ENCODE data around the gene GLTPD2. TPM values are rescaled to one million over a fixed set of nuclear protein-coding genes. Genes with fewer than 3 reads are reported as not detected.

The GLTPD2 gene
- polyA plus RNA-seq (ENCODE audit: low read depth in 6 of 6), result not detected

DNA sequence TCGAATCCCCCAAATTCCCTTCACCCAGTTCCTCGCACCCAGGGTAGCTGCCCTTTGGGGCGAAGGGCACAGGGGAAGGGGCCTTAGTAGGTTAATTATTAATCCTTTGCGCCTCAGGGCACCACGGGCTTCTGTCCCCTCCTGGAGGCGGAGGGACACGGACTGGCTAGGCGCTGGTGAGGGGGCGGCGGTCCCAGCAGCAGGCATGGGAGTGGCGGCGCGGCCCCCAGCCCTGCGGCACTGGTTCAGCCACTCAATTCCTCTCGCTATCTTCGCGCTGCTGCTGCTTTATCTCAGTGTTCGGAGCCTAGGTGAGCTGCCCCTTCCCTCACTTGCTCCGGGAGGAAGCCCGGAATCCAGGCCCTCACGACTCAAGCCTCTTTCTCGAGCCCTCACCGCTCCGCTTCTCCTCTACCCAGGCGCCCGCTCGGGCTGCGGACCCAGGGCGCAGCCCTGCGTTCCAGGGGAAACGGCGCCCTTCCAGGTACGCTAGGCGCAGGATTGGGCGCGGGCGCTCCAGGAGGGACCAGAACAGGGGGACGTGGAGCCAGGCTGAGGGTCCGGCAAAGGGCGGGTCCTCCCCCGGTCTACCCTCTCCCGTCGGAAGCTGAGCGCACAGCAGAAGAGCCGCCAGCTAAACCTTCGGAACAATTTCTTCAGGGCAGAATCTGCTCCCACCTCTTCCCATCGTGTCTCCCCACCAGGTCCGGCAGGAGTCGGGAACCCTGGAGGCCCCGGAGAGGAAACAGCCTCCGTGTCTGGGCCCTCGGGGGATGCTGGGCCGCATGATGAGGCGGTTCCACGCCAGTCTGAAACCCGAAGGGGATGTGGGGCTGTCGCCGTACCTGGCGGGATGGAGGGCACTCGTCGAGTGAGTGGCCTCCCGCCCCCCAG lies at the start of gene GLTPD2:
Gene GLTPD2, plus strand, starts transcription at position 158 of the 894 bp plus-strand sequence. Its CDS starts 48 bp downstream, at position 206.
- Mint-ChIP-seq H3K27ac (peak within 1 kb of the TSS in 1 of 6 donors; percentile 42), H3K4me3 (peak within 1 kb of the TSS; percentile 75 to 89 (median 80)), H3K9me3 (peaks cover 0 to 1% (median 0%) of the 10 kb centered on the region in 7 donors), H3K36me3 (no peaks in the 10 kb centered on the region), H3K4me1 (peaks cover 15 to 30% (median 23%) of the 10 kb centered on the region in 3 donors), H3K27me3 (peaks cover 38 to 51% (median 40%) of the 10 kb centered on the region in 3 donors)
- ATAC-seq (ENCODE audit: low read depth in 2 of 2) (no peak), DNase-seq (no peak)

DNA sequence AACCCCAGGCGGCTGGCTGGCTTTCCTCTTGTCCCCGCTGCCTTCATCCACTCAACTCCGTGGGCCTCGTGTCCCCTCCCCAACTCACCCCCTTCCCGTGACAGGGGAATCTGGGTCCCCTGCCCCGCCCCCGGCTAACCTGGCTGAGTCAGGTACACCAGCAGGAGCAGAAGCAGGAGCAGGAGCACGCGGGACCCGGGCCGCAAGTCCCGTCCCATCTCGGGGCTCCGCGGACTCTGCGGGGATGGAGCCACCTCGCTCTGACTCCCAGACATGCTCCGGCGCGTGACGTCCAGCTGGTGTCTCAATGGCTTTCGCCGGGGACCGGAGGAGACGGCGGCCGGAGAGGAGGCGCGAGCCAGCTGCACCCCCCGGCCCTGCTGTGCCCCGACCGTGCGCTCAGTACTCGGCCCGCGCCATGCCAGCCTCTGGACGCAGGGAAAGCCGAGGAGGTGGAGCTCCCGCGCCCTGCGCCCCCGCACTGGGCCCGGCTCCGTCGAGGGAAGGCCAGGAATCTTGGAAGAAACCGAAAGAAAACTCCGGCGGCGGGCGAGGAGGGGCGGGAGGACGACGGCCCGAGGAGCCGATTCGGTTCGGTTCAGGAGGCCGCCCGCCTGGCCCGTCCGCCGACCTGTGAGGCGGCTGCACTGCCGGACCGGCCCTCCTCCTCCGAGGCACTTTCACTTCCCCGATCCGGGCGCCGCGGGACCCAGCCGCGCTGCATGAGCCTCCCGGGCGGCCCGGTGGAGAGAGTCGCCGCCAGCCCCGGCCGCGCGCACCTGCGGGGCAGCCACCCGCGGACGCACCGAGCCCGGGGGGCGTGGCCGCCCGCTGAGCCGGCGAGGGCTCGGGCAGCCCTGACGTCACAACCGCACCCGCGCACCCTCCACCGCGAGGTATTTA lies 49.4 kb upstream of the GLTPD2 start, which contains the start of the genes CXCL16 and ZMYND15:
Gene CXCL16, minus strand, starts transcription at position 807 of the 903 bp plus-strand sequence. Its CDS starts 589 bp downstream, at position 218.
Gene ZMYND15, plus strand, starts transcription at position 712 of the 903 bp plus-strand sequence. CDS start 716 bp downstream, outside the sequence.
- H3K36me3 Mint-ChIP-seq, result no peaks in the 10 kb centered on the region
- H3K4me1 Mint-ChIP-seq, result peaks cover 32 to 39% (median 36%) of the 10 kb centered on the region in 3 donors
- DNase-seq, result peak; percentile 88
- H3K9me3 Mint-ChIP-seq, result no peaks in the 10 kb centered on the region
- ATAC-seq (ENCODE audit: low read depth in 2 of 2), result peak; percentile 78 to 79
- peak within 1 kb of the TSS; percentile 80 to 97 (median 92) for H3K4me3 Mint-ChIP-seq
- peaks cover 6 to 31% (median 25%) of the 10 kb centered on the region in 3 donors for H3K27me3 Mint-ChIP-seq
- H3K27ac Mint-ChIP-seq, result peak within 1 kb of the TSS; percentile 88 to 99 (median 96)

DNA sequence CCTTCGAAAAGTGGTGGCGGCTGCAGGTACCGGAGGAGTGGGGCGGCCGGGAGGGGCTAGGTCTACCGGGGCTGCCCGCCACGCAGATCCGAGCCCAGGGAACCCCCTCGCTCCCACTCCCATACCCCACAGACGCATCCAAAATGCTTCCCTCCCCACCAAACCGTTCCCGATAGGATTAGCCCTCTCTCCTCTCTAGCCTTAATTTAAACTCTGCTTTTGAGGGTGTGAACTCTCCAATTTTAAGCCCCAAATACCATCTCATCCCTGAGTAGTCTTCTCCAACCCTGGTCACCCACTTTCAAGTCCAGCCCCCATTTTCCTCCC lies 48.8 kb upstream of the GLTPD2 start:
- DNase-seq, result no peak
- Mint-ChIP-seq H3K27me3 (peaks cover 6 to 37% (median 31%) of the 10 kb centered on the region in 3 donors), H3K27ac (peak overlapping the region; percentile 57 to 99 (median 92)), H3K4me3 (peak overlapping the region; percentile 62 to 92 (median 86)), H3K36me3 (no peaks in the 10 kb centered on the region), H3K9me3 (no peaks in the 10 kb centered on the region), H3K4me1 (peaks cover 28 to 33% (median 33%) of the 10 kb centered on the region in 3 donors)
- no peak for ATAC-seq (ENCODE audit: low read depth in 2 of 2)

GRCh38 chr17:4740584-4740983 lies 48.2 kb upstream of the GLTPD2 start:
- Mint-ChIP-seq H3K4me1 (peaks cover 27 to 33% (median 33%) of the 10 kb centered on the region in 3 donors), H3K9me3 (no peaks in the 10 kb centered on the region), H3K27ac (peak overlapping the region in 5 of 6 donors; percentile 57 to 99 (median 90)), H3K36me3 (no peaks in the 10 kb centered on the region), H3K27me3 (peaks cover 6 to 43% (median 37%) of the 10 kb centered on the region in 3 donors), H3K4me3 (peak overlapping the region in 7 of 8 donors; percentile 77 to 92 (median 85))
- DNase-seq, result no peak
- ATAC-seq (ENCODE audit: low read depth in 2 of 2), result no peak

DNA sequence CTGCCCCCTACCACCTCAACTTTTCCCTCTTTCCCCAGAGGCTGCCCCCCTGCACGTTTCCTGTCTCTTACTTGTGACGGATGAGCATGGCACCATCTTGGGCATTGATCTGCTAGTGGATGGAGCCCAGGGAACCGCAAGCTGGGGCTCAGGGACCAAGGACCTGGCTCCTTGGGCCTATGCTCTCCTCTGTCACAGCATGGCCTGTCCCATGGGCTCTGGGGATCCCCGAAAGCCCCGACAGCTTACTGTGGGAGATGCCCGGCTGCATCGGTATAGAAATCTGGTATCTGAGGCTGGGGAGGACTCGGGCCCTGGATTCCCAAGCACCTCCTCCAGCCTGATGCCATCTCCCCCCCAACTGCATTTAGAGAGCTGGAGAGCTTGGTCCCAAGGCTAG lies 47.2 kb upstream of the GLTPD2 start:
- Mint-ChIP-seq H3K9me3 (no peaks in the 10 kb centered on the region), H3K4me3 (peak overlapping the region in 6 of 8 donors; percentile 9 to 81 (median 66)), H3K27ac (peak overlapping the region in 4 of 6 donors; percentile 26 to 88 (median 53)), H3K27me3 (peaks cover 14 to 53% (median 42%) of the 10 kb centered on the region in 3 donors), H3K4me1 (peaks cover 24 to 33% (median 28%) of the 10 kb centered on the region in 3 donors), H3K36me3 (no peaks in the 10 kb centered on the region)
- ATAC-seq (ENCODE audit: low read depth in 2 of 2) (no peak), DNase-seq (no peak)

- DNase-seq (no peak), ATAC-seq (ENCODE audit: low read depth in 2 of 2) (no peak)
- H3K9me3 Mint-ChIP-seq, result no peaks in the 10 kb centered on the region
- H3K4me3 Mint-ChIP-seq, result peak overlapping the region in 1 of 8 donors; percentile 70
- peaks cover 24 to 33% (median 28%) of the 10 kb centered on the region in 3 donors for H3K4me1 Mint-ChIP-seq
- H3K27ac Mint-ChIP-seq, result peak overlapping the region in 2 of 6 donors; percentile 30 to 56
- no peaks in the 10 kb centered on the region for H3K36me3 Mint-ChIP-seq
- H3K27me3 Mint-ChIP-seq, result peaks cover 16 to 56% (median 46%) of the 10 kb centered on the region in 3 donors
Measured at GRCh38 chr17:4742133-4742532, 46.6 kb upstream of the GLTPD2 start.

DNA sequence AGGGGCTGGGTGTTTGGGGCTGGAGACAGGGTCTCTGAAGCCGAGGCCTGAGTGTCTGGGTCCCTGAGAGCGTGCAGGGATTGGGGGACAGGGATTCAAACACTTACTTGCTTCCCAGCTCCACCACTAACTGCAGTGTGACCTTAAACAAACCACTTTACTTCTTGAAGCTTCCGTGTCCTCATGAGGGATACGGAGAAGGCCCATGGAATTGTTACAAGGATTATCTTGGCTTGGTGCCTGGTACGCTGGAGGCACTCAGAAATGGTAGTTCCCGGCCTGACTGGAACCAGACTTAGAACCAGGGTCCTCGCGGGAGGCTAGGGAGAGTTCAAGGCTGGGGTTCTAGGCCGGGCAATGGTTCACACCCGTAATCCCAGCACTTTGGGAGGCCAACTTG lies 46.1 kb upstream of the GLTPD2 start:
- DNase-seq (no peak), ATAC-seq (ENCODE audit: low read depth in 2 of 2) (no peak)
- Mint-ChIP-seq H3K4me1 (peaks cover 25 to 35% (median 29%) of the 10 kb centered on the region in 3 donors), H3K27me3 (peaks cover 17 to 57% (median 46%) of the 10 kb centered on the region in 3 donors), H3K36me3 (no peaks in the 10 kb centered on the region), H3K4me3 (peak overlapping the region in 2 of 8 donors; percentile 36 to 52), H3K9me3 (no peaks in the 10 kb centered on the region), H3K27ac (peak overlapping the region in 2 of 6 donors; percentile 30 to 52)

DNA sequence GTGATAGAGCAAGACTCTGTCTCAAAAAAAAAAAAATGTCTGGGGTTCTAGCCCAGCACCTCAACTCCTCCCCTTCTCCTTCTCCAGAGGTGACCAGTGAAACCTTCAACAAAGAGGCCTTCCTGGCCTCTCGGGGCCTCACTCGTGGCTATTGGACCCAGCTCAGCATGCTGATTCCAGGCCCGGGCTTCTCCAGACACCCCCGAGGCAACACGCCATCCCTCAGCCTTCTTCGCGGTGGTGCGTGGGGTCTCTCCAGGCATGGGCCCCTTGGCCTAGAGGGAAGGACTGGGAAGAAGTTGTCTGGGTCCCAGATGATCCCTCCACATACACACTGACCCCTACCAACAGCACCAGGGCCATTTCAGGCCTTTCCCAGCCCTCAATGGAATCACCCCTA lies 45.5 kb upstream of the GLTPD2 start:
- ATAC-seq (ENCODE audit: low read depth in 2 of 2) (no peak), DNase-seq (no peak)
- Mint-ChIP-seq H3K4me1 (peaks cover 29 to 38% (median 32%) of the 10 kb centered on the region in 3 donors), H3K9me3 (no peaks in the 10 kb centered on the region), H3K27me3 (peaks cover 23 to 62% (median 49%) of the 10 kb centered on the region in 3 donors), H3K4me3 (peak overlapping the region in 1 of 8 donors; percentile 36), H3K27ac (no peak overlapping the region), H3K36me3 (no peaks in the 10 kb centered on the region)

- Mint-ChIP-seq H3K27ac (no peak overlapping the region), H3K4me3 (no peak overlapping the region)
- no peak for ATAC-seq (ENCODE audit: low read depth in 2 of 2)
Measured at GRCh38 chr17:4743898-4744297, 44.9 kb upstream of the GLTPD2 start.

DNA sequence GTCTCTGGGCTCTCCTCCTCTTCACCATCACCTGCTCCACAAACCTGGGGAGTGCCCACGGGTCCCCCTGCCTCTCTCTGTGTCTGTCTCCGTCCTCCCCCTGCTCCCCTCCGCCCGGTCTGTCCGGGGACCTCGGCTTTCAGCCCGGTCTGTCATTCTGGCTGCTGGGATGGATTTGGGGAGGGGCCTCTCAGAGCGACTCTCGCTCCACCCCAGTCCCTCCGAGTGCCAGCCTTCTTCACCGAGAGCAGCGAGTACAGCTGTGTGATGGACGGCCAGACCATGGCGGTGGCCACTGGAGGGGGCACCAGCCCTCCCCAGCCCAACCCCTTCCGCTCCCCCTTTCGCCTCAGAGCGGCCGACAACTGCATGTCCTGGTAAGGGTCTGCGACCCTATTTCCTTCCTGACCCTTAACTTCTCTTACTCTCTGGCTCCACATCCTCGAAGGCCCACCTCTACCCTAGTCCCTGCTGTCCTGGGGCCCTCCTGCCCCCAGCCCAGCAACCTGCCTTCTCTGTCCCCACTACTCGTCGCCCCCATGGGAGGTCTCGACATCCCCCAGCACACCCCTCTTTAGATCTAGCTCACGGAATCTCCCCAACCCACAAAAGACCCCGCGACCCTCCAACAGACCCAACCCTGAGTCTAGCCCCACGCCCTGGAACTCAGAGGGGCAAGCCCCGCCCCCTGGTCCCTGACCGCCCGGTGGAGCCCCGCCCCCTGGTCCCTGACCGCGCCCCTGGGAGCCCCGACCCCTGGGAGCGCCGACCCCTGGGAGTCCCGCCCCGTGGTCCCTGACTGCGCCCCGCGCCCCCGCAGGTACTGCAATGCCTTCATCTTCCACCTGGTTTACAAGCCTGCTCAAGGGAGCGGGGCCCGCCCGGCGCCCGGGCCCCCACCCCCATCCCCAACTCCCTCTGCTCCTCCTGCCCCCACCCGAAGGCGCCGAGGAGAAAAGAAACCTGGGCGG lies 43.5 kb upstream of the GLTPD2 start:
- Mint-ChIP-seq H3K36me3 (no peaks in the 10 kb centered on the region), H3K4me1 (peaks cover 23 to 29% (median 24%) of the 10 kb centered on the region in 3 donors), H3K9me3 (no peaks in the 10 kb centered on the region), H3K27me3 (peaks cover 27 to 76% (median 61%) of the 10 kb centered on the region in 3 donors), H3K27ac (peak overlapping the region in 2 of 6 donors; percentile 44 to 93), H3K4me3 (peak overlapping the region in 1 of 8 donors; percentile 56)
- no peak for DNase-seq
- ATAC-seq (ENCODE audit: low read depth in 2 of 2), result no peak

More at GRCh38 chr17:4743898-4744297, 44.9 kb upstream of the GLTPD2 start:
- DNase-seq, result no peak
- no peaks in the 10 kb centered on the region for H3K36me3 Mint-ChIP-seq
- peaks cover 23 to 69% (median 55%) of the 10 kb centered on the region in 3 donors for H3K27me3 Mint-ChIP-seq
- H3K4me1 Mint-ChIP-seq, result peaks cover 26 to 37% (median 30%) of the 10 kb centered on the region in 3 donors
- no peaks in the 10 kb centered on the region for H3K9me3 Mint-ChIP-seq

DNA sequence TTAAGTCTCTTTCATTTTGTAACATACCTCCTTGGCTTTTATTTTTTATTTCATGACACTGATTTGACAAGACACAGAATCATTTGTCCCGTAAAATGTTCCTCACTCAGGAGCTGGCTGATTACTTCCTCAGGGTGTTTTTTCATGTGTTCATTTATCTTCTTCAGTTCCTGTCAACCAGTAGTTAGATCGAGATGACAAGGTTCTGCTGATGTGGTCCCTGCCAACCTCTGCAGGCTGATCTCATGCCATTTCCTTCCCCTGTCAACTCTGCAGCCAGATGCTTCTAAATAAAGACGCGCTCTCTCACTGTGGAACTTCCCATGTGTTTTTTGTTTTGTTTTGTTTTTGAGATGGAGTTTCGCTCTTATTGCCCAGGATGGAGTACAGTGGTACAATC lies 40.9 kb upstream of the GLTPD2 start:
- H3K27ac Mint-ChIP-seq, result peak overlapping the region in 3 of 6 donors; percentile 27 to 90 (median 63)
- peaks cover 29 to 82% (median 48%) of the 10 kb centered on the region in 3 donors for H3K27me3 Mint-ChIP-seq
- peak overlapping the region; percentile 2 to 79 (median 38) for H3K4me3 Mint-ChIP-seq
- no peak for DNase-seq
- H3K4me1 Mint-ChIP-seq, result peaks cover 19 to 25% (median 19%) of the 10 kb centered on the region in 3 donors
- H3K36me3 Mint-ChIP-seq, result no peaks in the 10 kb centered on the region
- ATAC-seq (ENCODE audit: low read depth in 2 of 2), result peak; percentile 95 to 96
- no peaks in the 10 kb centered on the region for H3K9me3 Mint-ChIP-seq

DNA sequence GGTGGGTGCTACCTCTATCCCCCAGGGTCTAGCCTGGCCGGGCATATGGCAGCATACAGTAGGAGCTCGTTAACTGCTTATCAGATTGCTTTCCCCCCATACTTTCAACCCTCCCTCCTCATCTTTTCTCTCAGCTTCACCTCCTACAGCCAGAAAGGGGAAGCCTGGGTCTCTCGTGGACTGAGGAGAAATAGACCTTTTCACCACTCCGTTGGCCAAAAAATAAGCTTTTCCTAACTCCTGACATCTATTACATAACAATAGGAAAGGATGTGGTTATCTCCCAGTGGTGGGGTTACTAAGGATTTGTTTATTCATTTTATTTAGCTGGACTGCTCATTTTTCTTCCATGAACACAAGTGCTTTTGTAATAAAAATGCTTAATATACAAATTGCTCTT lies 40.1 kb upstream of the GLTPD2 start:
- H3K4me1 Mint-ChIP-seq, result peaks cover 19 to 20% (median 19%) of the 10 kb centered on the region in 3 donors
- peaks cover 30 to 78% (median 45%) of the 10 kb centered on the region in 3 donors for H3K27me3 Mint-ChIP-seq
- H3K36me3 Mint-ChIP-seq, result no peaks in the 10 kb centered on the region
- no peak overlapping the region for H3K27ac Mint-ChIP-seq
- no peaks in the 10 kb centered on the region for H3K9me3 Mint-ChIP-seq
- DNase-seq, result no peak
- peak overlapping the region in 3 of 8 donors; percentile 21 to 58 (median 39) for H3K4me3 Mint-ChIP-seq
- ATAC-seq (ENCODE audit: low read depth in 2 of 2), result no peak

Measured in naive B cell (primary cell).